Panc1 (cell line): ENCODE data around the gene FHIT. TPM values are rescaled to one million over a fixed set of nuclear protein-coding genes. Genes with fewer than 3 reads are reported as not detected.

ENCODE experiments used
- ATAC-seq: fragments of 200-7000 bp; cut with Tn5 transposase; 2 replicates; pipeline ENCODE4 v1.9.1; 2020; ENCODE audit warnings: mild to moderate bottlenecking, moderate library complexity
- BruUV-seq: library from RNA; stranded (reverse); fragments of 400-500 nt; replicated peaks from 2 replicates; lab custom pipeline; 2021; lab: Mats Ljungman, UMichigan
- CTCF ChIA-PET: fragments of 300-600 bp; sonication (Branson Sonifier 250); formaldehyde crosslinking; loops from one replicate; lab custom pipeline; 2022; ENCODE audit warnings: antibody characterized with exemption; lab: Charles Lee
- POLR2A ChIA-PET: fragments of 300-600 bp; sonication (Branson Sonifier 250); formaldehyde crosslinking; loops from one replicate; lab custom pipeline; 2022; ENCODE audit warnings: antibody characterized with exemption; lab: Charles Lee
- DNase-seq: peaks from one replicate; pipeline ENCODE4 v3.0.0-alpha.2; 2010; ENCODE audit warnings: low read depth, low spot score
- H3K27ac ChIP-seq: 2 replicates; pipeline ENCODE4 v1.5.1; 2011; ENCODE audit warnings: mild to moderate bottlenecking, low read length, inconsistent platforms
- H3K27me3 ChIP-seq: fragments of 200-500 bp; sonication (Bioruptor generic); 2 replicates; pipeline ENCODE4 v1.6.0; 2014; ENCODE audit warnings: low read length, inconsistent platforms; ENCODE audit not compliant: control insufficient read depth, insufficient read depth
- H3K36me3 ChIP-seq: fragments of 200-500 bp; sonication (Bioruptor generic); 2 replicates; pipeline ENCODE4 v1.5.1; 2014; ENCODE audit warnings: inconsistent platforms, mild to moderate bottlenecking, low read length, moderate library complexity; ENCODE audit not compliant: control insufficient read depth, insufficient read depth
- H3K4me1 ChIP-seq: 2 replicates; pipeline ENCODE4 v1.5.1; 2011; ENCODE audit warnings: inconsistent platforms, mild to moderate bottlenecking, low read length, moderate library complexity; ENCODE audit not compliant: control insufficient read depth, insufficient read depth
- H3K4me3 ChIP-seq, 2 experiments: 2 replicates each; pipeline ENCODE4 v1.5.1; 2011 to 2012; ENCODE audit warnings: low read depth in 2 of 2, low read length in 2 of 2, mild to moderate bottlenecking in 2 of 2, inconsistent platforms in 1 of 2, moderate library complexity in 1 of 2
- H3K9me3 ChIP-seq: fragments of 200-500 bp; sonication (Bioruptor generic); 2 replicates; pipeline ENCODE4 v1.5.1; 2014; ENCODE audit warnings: low read depth, mild to moderate bottlenecking, inconsistent platforms, low read length, moderate library complexity; ENCODE audit not compliant: control insufficient read depth, insufficient read depth
- POLR2AphosphoS5 ChIP-seq: IDR thresholded peaks from 2 replicates; pipeline ENCODE4 v1.6.1; 2012; ENCODE audit warnings: mild to moderate bottlenecking, low read depth, low read length, moderate library complexity
- SIN3A ChIP-seq: IDR thresholded peaks from 2 replicates; pipeline ENCODE4 v1.6.1; 2012; ENCODE audit warnings: low read depth, mild to moderate bottlenecking, low read length, moderate library complexity, borderline replicate concordance; ENCODE audit not compliant: insufficient read depth
- TCF7L2 ChIP-seq: IDR thresholded peaks from 2 replicates; pipeline ENCODE4 v1.6.1; 2011; ENCODE audit warnings: mild to moderate bottlenecking, low read depth, low read length, inconsistent platforms
- in situ Hi-C: cut with HindIII; loops from 2 replicates; pipeline ENCODE4 v1.10.0; 2016; ENCODE audit warnings: low sequenced_read_pairs, low pct_unique_long_range_greater_than_20kb
- intact Hi-C: fragments of 100-400 bp; cut with micrococcal nuclease; formaldehyde crosslinking; loops from one replicate; pipeline ENCODE4 v1.10.0; 2022; ENCODE audit not compliant: unreplicated experiment
- total RNA-seq: library from RNA; stranded (reverse); gene quantifications from one replicate; pipeline ENCODE4 v1.2.1, GENCODE V29; 2021; ENCODE audit not compliant: unreplicated experiment
- TF ChIP-seq, protein P1 (sequence below): fragments of 450-650 bp; IDR thresholded peaks from 2 replicates; pipeline ENCODE4 v1.5.1; 2017; ENCODE audit warnings: mild to moderate bottlenecking
- TF ChIP-seq, protein P2 (sequence below), 2 experiments: IDR thresholded peaks; 2 replicates each; pipeline ENCODE4 v1.6.1; 2011 to 2012; ENCODE audit warnings: low read depth in 2 of 2, control low read depth in 1 of 2, low read length in 1 of 2, mild to moderate bottlenecking in 1 of 2, moderate library complexity in 1 of 2; ENCODE audit not compliant: insufficient read depth in 1 of 2

Gene FHIT
- total RNA-seq, 1 experiment from 2014 or later, result 2.2 TPM

DNA sequence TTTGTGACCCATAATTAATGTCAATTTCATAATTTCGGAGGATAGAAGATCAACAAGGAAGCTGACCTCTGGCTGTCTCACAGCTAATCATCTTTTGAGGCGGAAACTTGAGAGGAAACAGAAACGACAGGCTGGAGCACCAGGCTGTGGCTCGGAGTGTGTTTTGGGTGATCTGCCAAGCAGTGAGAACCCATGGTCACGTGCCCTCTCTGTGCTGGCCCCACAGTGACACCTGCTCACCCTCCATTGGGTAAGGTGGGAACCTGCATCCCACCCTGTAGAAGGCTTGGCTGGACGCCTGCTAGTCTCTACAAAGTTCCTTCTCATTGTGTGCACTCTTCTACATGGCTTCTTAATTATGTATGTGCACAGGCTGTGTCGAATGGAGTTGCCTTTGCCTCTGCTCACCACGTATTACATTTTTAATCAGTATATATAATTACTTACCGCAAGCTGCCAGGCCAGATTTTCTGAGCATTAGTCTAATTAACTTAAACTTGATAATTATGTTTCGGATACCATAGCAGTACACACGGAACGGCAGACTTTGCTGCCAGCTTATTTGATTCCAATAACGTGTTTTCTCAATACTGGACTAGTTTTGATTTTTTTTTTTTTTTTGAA lies 1482.0 kb downstream of the FHIT start:
- in situ Hi-C loops, result no loop called here
- intact Hi-C loops, result no loop called here
- no TSS peak for BruUV-seq
- DNase-seq, result no peak
- Histone ChIP-seq H3K4me1 (no peaks in the 10 kb centered on the region), H3K27ac (no peak overlapping the region), H3K36me3 (no peaks in the 10 kb centered on the region), H3K27me3 (no peaks in the 10 kb centered on the region), H3K4me3 (no peak overlapping the region), H3K9me3 (no peaks in the 10 kb centered on the region)
- CTCF ChIA-PET, result no interaction called here
- TF ChIP-seq, protein P1, sequence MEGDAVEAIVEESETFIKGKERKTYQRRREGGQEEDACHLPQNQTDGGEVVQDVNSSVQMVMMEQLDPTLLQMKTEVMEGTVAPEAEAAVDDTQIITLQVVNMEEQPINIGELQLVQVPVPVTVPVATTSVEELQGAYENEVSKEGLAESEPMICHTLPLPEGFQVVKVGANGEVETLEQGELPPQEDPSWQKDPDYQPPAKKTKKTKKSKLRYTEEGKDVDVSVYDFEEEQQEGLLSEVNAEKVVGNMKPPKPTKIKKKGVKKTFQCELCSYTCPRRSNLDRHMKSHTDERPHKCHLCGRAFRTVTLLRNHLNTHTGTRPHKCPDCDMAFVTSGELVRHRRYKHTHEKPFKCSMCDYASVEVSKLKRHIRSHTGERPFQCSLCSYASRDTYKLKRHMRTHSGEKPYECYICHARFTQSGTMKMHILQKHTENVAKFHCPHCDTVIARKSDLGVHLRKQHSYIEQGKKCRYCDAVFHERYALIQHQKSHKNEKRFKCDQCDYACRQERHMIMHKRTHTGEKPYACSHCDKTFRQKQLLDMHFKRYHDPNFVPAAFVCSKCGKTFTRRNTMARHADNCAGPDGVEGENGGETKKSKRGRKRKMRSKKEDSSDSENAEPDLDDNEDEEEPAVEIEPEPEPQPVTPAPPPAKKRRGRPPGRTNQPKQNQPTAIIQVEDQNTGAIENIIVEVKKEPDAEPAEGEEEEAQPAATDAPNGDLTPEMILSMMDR, result no peak
- TF ChIP-seq, protein P2, sequence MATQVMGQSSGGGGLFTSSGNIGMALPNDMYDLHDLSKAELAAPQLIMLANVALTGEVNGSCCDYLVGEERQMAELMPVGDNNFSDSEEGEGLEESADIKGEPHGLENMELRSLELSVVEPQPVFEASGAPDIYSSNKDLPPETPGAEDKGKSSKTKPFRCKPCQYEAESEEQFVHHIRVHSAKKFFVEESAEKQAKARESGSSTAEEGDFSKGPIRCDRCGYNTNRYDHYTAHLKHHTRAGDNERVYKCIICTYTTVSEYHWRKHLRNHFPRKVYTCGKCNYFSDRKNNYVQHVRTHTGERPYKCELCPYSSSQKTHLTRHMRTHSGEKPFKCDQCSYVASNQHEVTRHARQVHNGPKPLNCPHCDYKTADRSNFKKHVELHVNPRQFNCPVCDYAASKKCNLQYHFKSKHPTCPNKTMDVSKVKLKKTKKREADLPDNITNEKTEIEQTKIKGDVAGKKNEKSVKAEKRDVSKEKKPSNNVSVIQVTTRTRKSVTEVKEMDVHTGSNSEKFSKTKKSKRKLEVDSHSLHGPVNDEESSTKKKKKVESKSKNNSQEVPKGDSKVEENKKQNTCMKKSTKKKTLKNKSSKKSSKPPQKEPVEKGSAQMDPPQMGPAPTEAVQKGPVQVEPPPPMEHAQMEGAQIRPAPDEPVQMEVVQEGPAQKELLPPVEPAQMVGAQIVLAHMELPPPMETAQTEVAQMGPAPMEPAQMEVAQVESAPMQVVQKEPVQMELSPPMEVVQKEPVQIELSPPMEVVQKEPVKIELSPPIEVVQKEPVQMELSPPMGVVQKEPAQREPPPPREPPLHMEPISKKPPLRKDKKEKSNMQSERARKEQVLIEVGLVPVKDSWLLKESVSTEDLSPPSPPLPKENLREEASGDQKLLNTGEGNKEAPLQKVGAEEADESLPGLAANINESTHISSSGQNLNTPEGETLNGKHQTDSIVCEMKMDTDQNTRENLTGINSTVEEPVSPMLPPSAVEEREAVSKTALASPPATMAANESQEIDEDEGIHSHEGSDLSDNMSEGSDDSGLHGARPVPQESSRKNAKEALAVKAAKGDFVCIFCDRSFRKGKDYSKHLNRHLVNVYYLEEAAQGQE (IDR thresholded peaks at IDR 0.05; ENCODE audit: insufficient read depth in 1 of 2, low read depth in 2 of 2, low read length in 1 of 2), result no peak
- TF ChIP-seq SIN3A, result no peak
- TF ChIP-seq TCF7L2, result no peak
- no peak for TF ChIP-seq POLR2AphosphoS5
- POLR2A ChIA-PET, result no interaction called here
- ATAC-seq, result no peak

DNA sequence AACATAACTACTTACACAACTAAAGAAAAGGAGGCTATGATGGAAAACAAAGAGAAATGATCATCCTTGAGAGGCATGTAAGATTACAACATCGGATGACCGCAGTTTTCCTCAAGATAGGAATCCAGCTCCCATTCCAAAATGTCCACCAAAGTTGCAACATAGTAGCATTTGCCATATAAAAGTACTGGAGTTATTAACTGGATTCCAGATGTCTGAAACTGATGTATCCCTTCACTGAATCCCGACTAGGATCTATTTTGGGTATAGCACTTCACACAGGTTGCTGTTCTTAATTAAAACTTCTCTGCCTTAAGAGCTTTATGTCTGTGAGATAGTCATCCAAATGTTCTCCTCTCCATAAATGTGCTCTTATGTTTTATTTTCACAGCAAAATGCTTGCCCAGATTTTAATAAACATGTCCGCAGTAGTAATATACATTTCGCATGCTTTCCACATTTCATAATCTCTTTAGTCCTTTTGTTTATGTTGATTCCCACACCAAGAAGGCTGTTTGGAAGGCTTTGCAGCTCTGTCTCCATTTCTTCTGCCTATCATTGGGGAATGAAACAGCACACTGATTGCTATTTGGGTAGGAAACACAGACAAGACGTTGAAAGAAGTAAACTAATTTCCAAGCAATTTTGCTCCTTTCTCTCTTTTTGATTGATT lies 1484.9 kb downstream of the FHIT start:
- Histone ChIP-seq H3K27me3 (no peaks in the 10 kb centered on the region), H3K27ac (no peak overlapping the region), H3K4me1 (no peaks in the 10 kb centered on the region), H3K9me3 (no peaks in the 10 kb centered on the region), H3K36me3 (no peaks in the 10 kb centered on the region), H3K4me3 (no peak overlapping the region)
- DNase-seq (no peak), ATAC-seq (no peak)
- BruUV-seq, result no TSS peak
- TF ChIP-seq POLR2AphosphoS5 (no peak), SIN3A (no peak), TCF7L2 (no peak)
- TF ChIP-seq, protein P2 (IDR thresholded peaks at IDR 0.05; ENCODE audit: insufficient read depth in 1 of 2, low read depth in 2 of 2, low read length in 1 of 2), result no peak
- TF ChIP-seq, protein P1, result no peak
- in situ Hi-C loops, result no loop called here
- intact Hi-C loops, result no loop called here
- POLR2A ChIA-PET, result no interaction called here
- CTCF ChIA-PET, result no interaction called here
